22Rv1 (cell line): Measurements from ENCODE around the gene EPS8L2.

ENCODE experiments used
- ZFX ChIP-seq: fragments of 450-650 bp; IDR thresholded peaks from 2 replicates; pipeline ENCODE4 v1.6.1; 2017; ENCODE audit warnings: antibody characterized with exemption, borderline replicate concordance
- TF ChIP-seq, protein P1 (sequence below): fragments of 450-650 bp; IDR thresholded peaks from 2 replicates; pipeline ENCODE4 v1.5.1; 2017; ENCODE audit warnings: mild to moderate bottlenecking

GRCh38 chr11:749731-750130, 43.7 kb downstream of the EPS8L2 start:
- TF ChIP-seq, protein P1, sequence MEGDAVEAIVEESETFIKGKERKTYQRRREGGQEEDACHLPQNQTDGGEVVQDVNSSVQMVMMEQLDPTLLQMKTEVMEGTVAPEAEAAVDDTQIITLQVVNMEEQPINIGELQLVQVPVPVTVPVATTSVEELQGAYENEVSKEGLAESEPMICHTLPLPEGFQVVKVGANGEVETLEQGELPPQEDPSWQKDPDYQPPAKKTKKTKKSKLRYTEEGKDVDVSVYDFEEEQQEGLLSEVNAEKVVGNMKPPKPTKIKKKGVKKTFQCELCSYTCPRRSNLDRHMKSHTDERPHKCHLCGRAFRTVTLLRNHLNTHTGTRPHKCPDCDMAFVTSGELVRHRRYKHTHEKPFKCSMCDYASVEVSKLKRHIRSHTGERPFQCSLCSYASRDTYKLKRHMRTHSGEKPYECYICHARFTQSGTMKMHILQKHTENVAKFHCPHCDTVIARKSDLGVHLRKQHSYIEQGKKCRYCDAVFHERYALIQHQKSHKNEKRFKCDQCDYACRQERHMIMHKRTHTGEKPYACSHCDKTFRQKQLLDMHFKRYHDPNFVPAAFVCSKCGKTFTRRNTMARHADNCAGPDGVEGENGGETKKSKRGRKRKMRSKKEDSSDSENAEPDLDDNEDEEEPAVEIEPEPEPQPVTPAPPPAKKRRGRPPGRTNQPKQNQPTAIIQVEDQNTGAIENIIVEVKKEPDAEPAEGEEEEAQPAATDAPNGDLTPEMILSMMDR: no peak
- TF ChIP-seq ZFX: no peak
